HEK293T (cell line): ENCODE measurements around the gene OR6B3.

Experiments
- ARNT ChIP-seq: fragments of 450-650 bp; IDR thresholded peaks from 2 replicates; pipeline ENCODE4 v1.6.1; 2017; ENCODE audit warnings: mild to moderate bottlenecking
- BHLHE40 ChIP-seq: fragments of 450-650 bp; IDR thresholded peaks from 2 replicates; pipeline ENCODE4 v1.6.1; 2016; ENCODE audit warnings: mild to moderate bottlenecking, moderate library complexity, borderline replicate concordance
- CTBP1 ChIP-seq: fragments of 450-650 bp; IDR thresholded peaks from 2 replicates; pipeline ENCODE4 v1.6.1; 2016; ENCODE audit warnings: borderline replicate concordance
- ELF4 ChIP-seq: fragments of 450-650 bp; IDR thresholded peaks from 2 replicates; pipeline ENCODE4 v1.6.1; 2017; ENCODE audit warnings: antibody characterized with exemption
- FOXA1 ChIP-seq: fragments of 450-650 bp; IDR thresholded peaks from 2 replicates; pipeline ENCODE4 v1.6.1; 2016; ENCODE audit warnings: mild to moderate bottlenecking
- FOXK2 ChIP-seq: fragments of 450-650 bp; IDR thresholded peaks from 2 replicates; pipeline ENCODE4 v1.6.1; 2016; ENCODE audit warnings: mild to moderate bottlenecking
- HDGF ChIP-seq: fragments of 450-650 bp; IDR thresholded peaks from 2 replicates; pipeline ENCODE4 v1.6.1; 2017; ENCODE audit warnings: antibody characterized with exemption, borderline replicate concordance
- L3MBTL2 ChIP-seq: fragments of 450-650 bp; conservative IDR thresholded peaks from 2 replicates; pipeline ENCODE4 v1.6.1; 2016; ENCODE audit warnings: mild to moderate bottlenecking
- LEF1 ChIP-seq: fragments of 450-650 bp; IDR thresholded peaks from 2 replicates; pipeline ENCODE4 v1.6.1; 2017; ENCODE audit warnings: mild to moderate bottlenecking, borderline replicate concordance
- NFRKB ChIP-seq: fragments of 450-650 bp; IDR thresholded peaks from 2 replicates; pipeline ENCODE4 v1.6.1; 2016; ENCODE audit warnings: mild to moderate bottlenecking, moderate library complexity
- SP1 ChIP-seq: fragments of 450-650 bp; IDR thresholded peaks from 2 replicates; pipeline ENCODE4 v1.6.1; 2017
- SUZ12 ChIP-seq: fragments of 450-650 bp; IDR thresholded peaks from 2 replicates; pipeline ENCODE4 v1.6.1; 2016; ENCODE audit warnings: mild to moderate bottlenecking
- TARDBP ChIP-seq: fragments of 450-650 bp; IDR thresholded peaks from 2 replicates; pipeline ENCODE4 v1.6.1; 2016
- ZNF384 ChIP-seq: fragments of 450-650 bp; IDR thresholded peaks from 2 replicates; pipeline ENCODE4 v1.6.1; 2016

DNA sequence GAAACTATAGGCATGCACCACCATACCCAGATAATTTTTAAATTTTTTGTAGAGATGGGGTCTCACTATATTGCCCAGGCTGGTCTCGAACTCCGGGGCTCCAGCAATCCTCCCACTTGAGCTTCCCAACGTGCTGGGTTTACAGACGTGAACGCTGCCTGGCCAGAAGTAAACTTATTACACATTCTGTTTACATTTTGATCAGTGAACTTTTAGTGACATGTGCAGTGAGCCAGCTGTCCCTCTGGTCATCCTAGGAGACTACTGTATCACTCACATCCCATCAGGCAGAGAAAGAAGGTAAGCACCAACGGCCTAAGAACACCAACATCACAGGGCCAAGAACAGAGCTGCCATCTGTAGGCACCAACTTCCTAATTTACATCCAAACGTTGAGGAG is 50.3 kb downstream of the OR6B3 start:
- no peak for TF ChIP-seq FOXA1
- no peak for TF ChIP-seq ZNF384
- TF ChIP-seq ARNT, result no peak
- no peak for TF ChIP-seq TARDBP
- TF ChIP-seq LEF1, result no peak
- TF ChIP-seq CTBP1, result no peak
- no peak for TF ChIP-seq BHLHE40
- TF ChIP-seq HDGF, result no peak
- no peak for TF ChIP-seq FOXK2
- no peak for TF ChIP-seq ELF4
- no peak for TF ChIP-seq SP1
- no peak for TF ChIP-seq NFRKB
- TF ChIP-seq L3MBTL2, result no peak
- no peak for TF ChIP-seq SUZ12
